ENCODE measurements around the gene NLRP5.
"Not testable (repeated sequence)": the region's sequence is repeated elsewhere in the genome, so short reads cannot be mapped to it uniquely, and the experiment has no call there.

Gene NLRP5

DNA sequence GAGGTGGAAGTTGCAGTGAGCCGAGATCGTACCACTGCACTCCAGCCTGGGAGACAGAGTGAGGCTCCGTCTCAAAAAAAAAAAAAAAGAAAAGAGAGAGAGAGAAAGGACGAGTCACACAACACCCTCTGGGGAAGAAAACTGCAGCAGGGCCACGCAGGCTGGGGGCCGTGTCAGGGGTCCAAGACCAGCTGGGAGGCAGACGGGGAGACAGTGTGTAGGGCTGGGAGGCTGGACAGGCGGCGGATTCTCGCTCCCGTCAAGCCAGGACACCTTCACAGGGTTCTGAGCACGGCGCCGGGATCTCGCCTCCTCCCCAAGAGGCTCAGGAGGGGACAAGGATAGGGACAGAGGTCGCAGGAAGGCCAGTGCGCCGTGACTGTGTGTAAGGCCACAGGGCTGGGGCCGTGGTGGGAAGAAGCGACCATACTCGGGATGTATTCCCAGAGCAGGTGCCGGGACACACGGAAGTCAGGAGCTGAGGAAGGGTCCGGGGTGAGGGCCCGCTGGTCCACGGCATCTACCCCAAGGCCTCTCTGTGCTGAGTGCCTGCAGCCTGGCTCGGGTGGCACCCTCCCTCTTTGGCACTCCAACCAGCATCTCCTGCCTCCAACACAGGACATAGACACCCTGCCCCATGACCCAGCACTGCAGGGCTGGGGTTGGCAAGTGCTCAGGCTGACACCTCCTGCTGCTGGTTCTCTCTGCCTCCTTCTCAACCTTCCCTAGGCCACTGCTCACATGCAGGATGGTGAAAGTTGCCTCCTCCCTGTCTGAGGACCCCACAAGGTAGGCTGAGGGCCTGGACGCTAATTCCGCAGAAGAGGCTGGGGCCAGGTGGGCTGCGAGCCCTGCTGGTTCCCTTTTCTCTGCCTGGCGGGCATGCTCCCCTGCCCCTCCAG is 113.3 kb downstream of the NLRP5 start:
- no peak for DNase-seq

DNA sequence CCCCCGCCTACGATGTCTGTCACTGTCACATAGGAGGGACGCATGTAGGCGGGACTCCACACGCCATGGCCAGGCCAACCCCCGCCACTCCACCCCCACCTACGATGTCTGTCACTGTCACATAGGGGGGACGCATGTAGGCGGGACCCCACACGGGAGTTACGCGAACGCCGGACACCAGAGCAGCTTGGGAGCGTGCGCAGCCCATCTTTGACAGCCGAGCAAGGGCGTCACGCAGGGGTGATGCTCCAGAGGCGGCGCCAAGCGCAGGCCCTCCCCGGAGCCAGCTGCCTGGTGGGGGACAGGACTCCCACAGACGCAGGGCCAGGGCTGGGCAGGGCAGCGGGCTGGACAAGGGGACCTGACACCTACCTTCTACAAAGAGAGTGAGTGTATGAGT is 114.5 kb downstream of the NLRP5 start:
- no peak for DNase-seq

- DNase-seq = no peak
Observed at GRCh38 chr19:56101746-56102535, 115.4 kb downstream of the NLRP5 start.

DNA sequence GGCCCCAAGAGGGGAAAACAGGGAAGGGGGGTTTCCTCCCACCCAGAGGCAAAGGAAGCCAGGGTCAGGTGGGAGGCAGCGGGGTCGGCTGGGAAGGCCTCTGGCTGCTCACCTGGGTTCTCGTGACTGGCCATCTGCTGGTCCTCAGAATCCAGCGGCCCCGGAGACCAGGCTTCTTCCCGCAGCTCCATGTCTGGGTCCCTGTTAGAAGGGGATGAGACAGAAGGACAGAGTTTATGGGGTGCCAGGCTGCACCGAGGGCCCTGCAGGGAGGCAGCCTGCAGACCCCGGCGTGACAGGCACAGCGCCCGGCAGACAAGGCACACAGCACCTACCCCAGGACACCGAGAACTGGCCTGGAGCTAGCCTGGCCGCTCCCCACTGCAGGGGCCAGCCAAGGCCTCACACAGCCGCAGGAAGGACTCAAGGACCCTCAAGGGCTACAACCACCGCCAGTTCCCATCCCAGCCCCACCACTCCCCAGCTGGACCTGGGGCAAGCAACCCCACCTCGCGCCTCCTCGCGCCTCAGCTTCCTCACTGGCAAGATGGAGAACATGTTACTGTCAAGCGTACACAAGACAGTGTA is 116.5 kb downstream of the NLRP5 start:
- DNase-seq = no peak

DNA sequence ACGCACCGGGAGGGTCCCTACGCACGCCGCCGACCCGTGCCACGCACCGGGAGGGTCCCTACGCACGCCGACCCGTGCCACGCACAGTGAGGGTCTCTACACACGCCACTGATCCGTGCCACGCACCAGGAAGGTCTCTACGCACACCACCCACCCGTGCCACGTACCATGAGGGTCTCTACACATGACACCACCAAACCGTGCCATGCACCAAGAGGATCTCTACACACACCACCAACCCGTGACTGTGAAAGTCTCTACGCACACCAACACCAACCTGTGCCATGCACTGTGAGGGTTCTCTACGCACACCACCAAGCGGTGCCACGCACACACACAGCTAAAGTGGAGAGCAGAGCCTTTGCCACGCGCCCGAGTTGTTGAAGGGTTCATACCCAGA is 117.8 kb downstream of the NLRP5 start:
- no peak for DNase-seq

DNA sequence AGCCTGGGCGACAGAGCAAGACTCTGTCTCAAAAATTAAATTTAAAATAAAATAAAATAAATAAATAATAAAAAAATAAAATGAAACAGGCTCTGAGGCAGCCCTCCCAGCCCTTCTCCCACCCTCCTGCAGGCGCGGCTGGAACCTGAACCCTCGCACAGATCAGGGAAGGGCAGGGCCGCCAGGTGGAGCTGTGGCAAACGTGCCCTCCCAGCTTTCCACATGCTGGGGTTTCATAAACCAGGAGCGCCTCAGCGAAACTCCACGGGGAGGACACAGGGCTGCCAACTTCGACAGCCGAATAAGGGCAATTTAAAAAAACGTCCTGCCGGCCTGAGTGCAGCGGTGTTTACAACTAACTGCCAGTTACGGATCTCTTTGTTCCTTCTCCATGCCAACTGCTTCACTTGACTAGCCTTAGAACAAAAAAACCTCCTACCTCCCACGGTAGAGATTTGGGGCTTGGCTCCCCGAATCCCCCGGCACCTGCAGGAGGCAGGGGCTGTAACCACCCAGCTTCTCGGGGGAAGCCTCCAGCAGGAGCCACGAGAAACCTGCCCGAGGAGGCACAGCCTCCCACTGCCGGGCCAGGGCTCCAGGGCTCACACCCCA is 118.6 kb downstream of the NLRP5 start:
- no peak for DNase-seq

DNA sequence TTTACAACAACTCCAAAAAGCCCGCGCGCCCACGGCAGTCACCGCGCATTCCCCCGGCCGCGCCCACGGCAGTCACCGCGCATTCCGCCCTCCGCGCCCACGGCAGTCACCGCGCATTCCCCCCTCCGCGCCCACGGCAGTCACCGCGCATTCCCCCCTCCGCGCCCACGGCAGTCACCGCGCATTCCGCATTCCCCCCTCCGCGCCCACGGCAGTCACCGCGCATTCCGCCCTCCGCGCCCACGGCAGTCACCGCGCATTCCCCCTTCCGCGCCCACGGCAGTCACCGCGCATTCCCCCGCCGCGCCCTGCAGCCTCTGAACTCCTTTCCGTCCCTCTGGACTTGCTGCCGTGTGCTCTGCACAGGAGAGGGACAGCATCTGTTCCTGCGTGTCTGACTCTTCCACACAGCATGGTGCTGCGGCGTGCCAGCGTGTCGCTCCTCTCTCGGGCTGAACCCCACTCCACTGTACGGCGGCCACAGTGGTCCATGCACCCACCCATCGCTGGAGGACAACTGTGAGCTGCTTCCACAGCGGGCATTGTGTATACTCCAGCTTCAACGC is 119.3 kb downstream of the NLRP5 start:
- DNase-seq = not testable (repeated sequence)

- DNase-seq = no peak
Observed at GRCh38 chr19:56106397-56106849, 119.8 kb downstream of the NLRP5 start.

GRCh38 chr19:56106993-56107392 is 120.4 kb downstream of the NLRP5 start:
- DNase-seq = no peak

DNA sequence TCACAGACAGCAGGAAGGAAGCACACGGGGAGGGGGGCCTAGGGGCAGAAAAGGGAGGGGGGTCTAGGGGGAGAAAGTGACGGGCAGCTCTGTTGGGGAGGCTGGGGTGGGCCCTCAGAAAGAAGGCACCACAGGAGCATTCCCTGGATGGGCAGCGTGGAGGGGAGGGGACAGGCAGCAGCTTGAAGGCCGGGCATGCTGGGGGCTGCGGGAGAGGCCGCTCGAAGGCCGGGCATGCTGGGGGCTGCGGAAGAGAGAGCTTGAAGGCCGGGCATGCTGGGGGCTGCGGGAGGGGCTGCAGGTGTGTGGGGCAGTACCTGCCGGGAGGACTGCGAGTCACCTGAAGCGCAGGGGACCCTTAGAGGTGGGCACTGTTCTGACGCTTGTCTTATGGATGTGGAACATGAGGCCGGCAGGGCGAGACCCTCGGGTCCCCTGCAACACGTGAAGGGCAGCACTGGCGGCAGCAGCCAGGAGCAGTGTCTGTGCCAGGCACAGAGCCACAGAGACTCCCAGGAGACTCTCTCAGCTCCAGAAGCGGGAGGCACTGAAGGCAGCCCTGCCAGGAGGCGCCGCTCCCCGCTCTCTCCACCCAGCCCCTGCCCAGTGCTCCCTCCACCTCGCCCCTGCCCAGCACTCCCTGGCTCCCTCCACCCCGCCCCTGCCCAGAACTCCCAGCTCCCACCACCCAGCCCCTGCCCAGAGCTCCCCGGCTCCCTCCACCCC is 121.2 kb downstream of the NLRP5 start:
- DNase-seq = no peak

DNA sequence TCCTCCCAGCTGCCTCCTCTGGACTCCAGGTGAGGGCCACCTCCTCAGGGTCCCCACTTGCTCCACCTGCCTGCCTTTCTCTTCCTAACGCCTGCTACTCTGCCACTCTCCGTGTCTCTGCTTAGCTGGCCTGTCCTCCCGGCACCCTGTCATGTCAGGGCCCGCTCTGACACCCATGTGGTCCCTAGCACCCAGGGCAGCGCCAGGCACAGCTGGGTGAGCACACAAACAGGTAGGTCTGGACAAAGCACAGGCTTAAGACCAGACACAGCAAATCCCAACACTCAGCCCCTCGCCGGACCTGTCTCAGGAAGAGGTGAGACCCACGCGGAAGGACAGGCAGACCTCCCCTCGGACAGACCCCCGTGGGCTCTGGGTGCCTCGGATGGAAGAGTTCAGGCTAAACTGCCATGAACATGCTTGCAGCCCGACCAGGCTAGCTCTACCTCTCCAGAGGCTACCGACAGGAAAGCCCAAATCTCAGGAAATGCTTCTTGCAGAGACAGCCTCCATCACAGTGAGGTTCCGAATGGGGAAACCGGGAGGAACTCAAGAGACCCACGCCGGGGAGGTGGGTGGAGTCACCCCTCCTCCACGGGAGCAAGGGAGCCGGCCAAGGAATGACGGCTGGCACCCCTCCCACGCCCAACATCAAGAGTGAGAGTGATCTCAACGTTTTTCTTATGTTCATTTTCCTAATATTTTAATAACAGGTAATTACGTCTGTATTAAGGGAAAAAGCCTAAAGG is 122.0 kb downstream of the NLRP5 start:
- DNase-seq = no peak

DNA sequence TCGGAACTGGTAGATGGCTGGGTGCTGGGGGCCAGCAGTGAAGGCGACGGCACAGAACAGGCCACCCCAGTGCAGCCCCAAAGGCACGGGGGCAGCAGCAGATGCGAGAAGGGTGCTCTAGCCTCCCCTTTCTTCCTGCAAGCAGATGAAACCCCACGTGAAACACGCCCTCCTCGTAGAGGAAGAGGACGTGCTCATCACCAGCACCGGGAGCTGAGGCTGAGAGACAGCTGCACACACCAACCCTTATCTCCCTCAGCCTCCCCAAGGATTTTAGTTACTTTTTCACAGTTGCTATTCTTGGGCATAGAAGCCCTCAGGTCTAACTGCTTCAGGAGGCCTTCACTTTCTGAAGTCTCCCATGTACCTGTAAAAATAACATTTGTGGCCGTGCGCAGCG is 122.7 kb downstream of the NLRP5 start:
- DNase-seq = no peak

DNA sequence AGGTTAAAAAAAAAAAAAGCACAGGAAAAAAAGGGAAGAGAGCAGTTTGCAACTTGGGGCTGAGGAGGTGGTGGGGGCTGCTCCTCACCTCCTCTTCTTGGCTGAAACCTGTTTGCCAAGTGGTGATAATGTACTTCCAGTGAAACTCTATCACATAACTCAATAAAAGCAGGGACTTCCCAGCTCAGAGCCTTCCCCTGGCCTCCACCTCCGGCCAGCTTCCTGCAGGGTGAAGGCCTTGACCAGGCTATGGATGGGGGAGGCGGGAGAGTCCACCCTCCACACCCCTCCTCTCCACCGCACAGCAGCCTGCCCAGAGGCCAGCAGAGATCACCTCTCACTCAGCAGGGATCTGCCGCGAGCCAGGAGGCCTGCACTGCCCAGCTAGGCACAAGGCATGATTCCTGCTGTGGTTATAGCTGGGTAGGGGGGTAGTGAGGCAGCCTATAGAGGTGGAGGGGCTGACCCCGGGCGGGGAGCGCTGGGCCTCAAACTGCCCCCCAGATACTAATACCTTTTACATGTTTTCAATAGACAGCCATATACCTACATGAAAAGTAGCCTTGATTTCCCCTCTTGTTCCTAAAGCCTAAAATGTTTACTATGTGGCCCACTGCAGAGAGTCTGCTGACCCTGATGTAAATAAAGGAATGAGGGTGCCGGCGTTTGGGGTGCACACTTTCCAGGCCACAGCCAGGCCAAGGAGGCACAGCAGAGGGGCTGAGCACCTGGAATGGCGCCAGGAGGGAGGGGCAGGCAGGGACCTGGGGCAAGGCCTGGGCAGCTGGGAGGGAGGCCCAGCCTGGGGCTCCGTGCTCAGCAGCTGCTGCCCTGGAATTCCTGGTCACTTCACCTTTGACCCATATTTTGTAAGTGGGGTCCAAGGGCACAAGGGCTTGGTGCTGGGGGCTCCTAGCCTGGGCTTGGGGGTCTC is 124.2 kb downstream of the NLRP5 start:
- DNase-seq = no peak
